ENCODE measurements around the gene EDIL3. TPM values are rescaled to one million over a fixed set of nuclear protein-coding genes. Genes with fewer than 3 reads are reported as not detected.

The EDIL3 gene
- total and polyA plus RNA-seq, 4 experiments from 2014 or later: not detected

GRCh38 chr5:84257061-84257460, 127.6 kb downstream of the EDIL3 start:
- H3K9me3 Mint-ChIP-seq: peaks cover 0 to 3% (median 0%) of the 10 kb centered on the region in 8 donors
- POLR2A ChIA-PET (ENCODE audit: partially characterized antibody): no interaction called here
- Histone ChIP-seq H3K36me3 (ENCODE audit: insufficient read depth, low read length) (no peaks in the 10 kb centered on the region), H3K27me3 (ENCODE audit: insufficient read depth, low read length) (no peaks in the 10 kb centered on the region), H3K27ac (ENCODE audit: low read depth, low read length) (no peak overlapping the region), H3K4me3 (ENCODE audit: low read length in 2 of 2) (no peak overlapping the region), H3K4me1 (ENCODE audit: insufficient read depth, low read length) (no peaks in the 10 kb centered on the region), H3K9me3 (ENCODE audit: control insufficient read depth in 1 of 2, low read length in 2 of 2) (no peaks in the 10 kb centered on the region)
- intact Hi-C loops (cut with micrococcal nuclease): no loop called here
- H3K36me3 Mint-ChIP-seq: no peaks in the 10 kb centered on the region
- DNase-seq: no peak
- no peaks in the 10 kb centered on the region for H3K4me1 Mint-ChIP-seq
- CTCF ChIA-PET (ENCODE audit: partially characterized antibody): no interaction called here
- no peak overlapping the region for H3K4me3 Mint-ChIP-seq
- H3K27ac Mint-ChIP-seq: no peak overlapping the region
- H3K27me3 Mint-ChIP-seq: no peaks in the 10 kb centered on the region

DNA sequence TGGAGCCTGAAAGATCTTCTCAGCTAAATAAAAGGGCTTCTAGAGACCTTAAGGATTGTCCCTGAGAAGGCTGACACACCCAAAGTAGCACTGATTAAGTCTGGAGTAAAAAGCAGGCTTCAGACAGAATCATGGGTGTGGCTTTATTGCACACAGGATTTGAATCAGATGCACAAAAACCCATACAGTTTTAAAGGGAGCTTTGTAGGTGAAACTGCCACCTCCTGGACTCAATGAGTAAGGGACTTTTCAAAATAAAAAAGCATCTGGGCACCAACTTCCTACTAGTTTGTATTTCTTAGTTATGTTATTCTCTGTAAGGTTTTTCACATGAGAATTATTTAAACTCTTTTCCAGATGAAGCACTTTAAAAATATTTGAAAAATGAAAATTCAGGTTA, 129.4 kb downstream of the EDIL3 start:
- H3K36me3 Mint-ChIP-seq: no peaks in the 10 kb centered on the region
- no peaks in the 10 kb centered on the region for H3K27me3 Mint-ChIP-seq
- H3K4me3 ChIP-seq (ENCODE audit: low read length in 2 of 2): no peak overlapping the region
- POLR2A ChIA-PET (ENCODE audit: partially characterized antibody): no interaction called here
- no peak overlapping the region for H3K4me3 Mint-ChIP-seq
- intact Hi-C loops (cut with micrococcal nuclease): no loop called here
- peaks cover 0 to 3% (median 0%) of the 10 kb centered on the region in 8 donors for H3K9me3 Mint-ChIP-seq
- no peaks in the 10 kb centered on the region for H3K4me1 Mint-ChIP-seq
- no peaks in the 10 kb centered on the region for H3K36me3 ChIP-seq (ENCODE audit: insufficient read depth, low read length)
- H3K27ac ChIP-seq (ENCODE audit: low read depth, low read length): no peak overlapping the region
- H3K9me3 ChIP-seq (ENCODE audit: control insufficient read depth in 1 of 2, low read length in 2 of 2): no peaks in the 10 kb centered on the region
- CTCF ChIA-PET (ENCODE audit: partially characterized antibody): no interaction called here
- no peak for DNase-seq
- H3K27me3 ChIP-seq (ENCODE audit: insufficient read depth, low read length): no peaks in the 10 kb centered on the region
- no peak overlapping the region for H3K27ac Mint-ChIP-seq
- no peaks in the 10 kb centered on the region for H3K4me1 ChIP-seq (ENCODE audit: insufficient read depth, low read length)

- no peak overlapping the region for H3K4me3 Mint-ChIP-seq
- H3K27ac Mint-ChIP-seq: no peak overlapping the region
- Histone ChIP-seq H3K9me3 (ENCODE audit: control insufficient read depth in 1 of 2, low read length in 2 of 2) (no peaks in the 10 kb centered on the region), H3K27me3 (ENCODE audit: insufficient read depth, low read length) (no peaks in the 10 kb centered on the region), H3K36me3 (ENCODE audit: insufficient read depth, low read length) (no peaks in the 10 kb centered on the region), H3K4me3 (ENCODE audit: low read length in 2 of 2) (no peak overlapping the region), H3K4me1 (ENCODE audit: insufficient read depth, low read length) (no peaks in the 10 kb centered on the region), H3K27ac (ENCODE audit: low read depth, low read length) (no peak overlapping the region)
- ChIA-PET CTCF (ENCODE audit: partially characterized antibody) (no interaction called here), POLR2A (ENCODE audit: partially characterized antibody) (no interaction called here)
- DNase-seq: no peak
- H3K4me1 Mint-ChIP-seq: no peaks in the 10 kb centered on the region
- peaks cover 0 to 2% (median 0%) of the 10 kb centered on the region in 8 donors for H3K9me3 Mint-ChIP-seq
- H3K36me3 Mint-ChIP-seq: no peaks in the 10 kb centered on the region
- intact Hi-C loops (cut with micrococcal nuclease): no loop called here
- no peaks in the 10 kb centered on the region for H3K27me3 Mint-ChIP-seq
Measured at GRCh38 chr5:84253946-84254345, 130.7 kb downstream of the EDIL3 start.

DNA sequence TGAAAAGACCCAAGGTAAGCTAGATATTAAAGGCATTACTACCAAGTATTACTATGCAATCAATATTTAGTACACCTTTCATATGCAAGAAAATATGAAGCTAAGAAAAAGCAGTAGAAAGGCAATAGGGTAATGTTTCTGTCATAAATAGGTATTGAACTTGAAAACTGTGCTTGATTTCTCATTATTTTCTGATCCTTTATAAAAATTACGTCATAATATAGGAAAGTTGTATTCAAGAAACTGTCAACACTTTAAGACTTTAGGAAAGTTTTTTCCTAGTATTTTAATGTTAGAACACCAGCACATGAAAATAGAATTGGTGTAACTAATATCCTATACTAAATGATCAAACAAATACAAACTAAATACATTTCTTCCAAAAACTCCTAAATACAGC, 133.2 kb downstream of the EDIL3 start:
- no peaks in the 10 kb centered on the region for H3K27me3 ChIP-seq (ENCODE audit: insufficient read depth, low read length)
- Mint-ChIP-seq H3K9me3 (peaks cover 0 to 2% (median 0%) of the 10 kb centered on the region in 8 donors), H3K27ac (no peak overlapping the region), H3K36me3 (no peaks in the 10 kb centered on the region), H3K4me1 (no peaks in the 10 kb centered on the region), H3K4me3 (no peak overlapping the region), H3K27me3 (no peaks in the 10 kb centered on the region)
- intact Hi-C loops (cut with micrococcal nuclease): no loop called here
- ChIA-PET POLR2A (ENCODE audit: partially characterized antibody) (no interaction called here), CTCF (ENCODE audit: partially characterized antibody) (no interaction called here)
- H3K27ac ChIP-seq (ENCODE audit: low read depth, low read length): no peak overlapping the region
- H3K36me3 ChIP-seq (ENCODE audit: insufficient read depth, low read length): no peaks in the 10 kb centered on the region
- DNase-seq: no peak
- no peaks in the 10 kb centered on the region for H3K4me1 ChIP-seq (ENCODE audit: insufficient read depth, low read length)
- H3K4me3 ChIP-seq (ENCODE audit: low read length in 2 of 2): no peak overlapping the region
- H3K9me3 ChIP-seq (ENCODE audit: control insufficient read depth in 1 of 2, low read length in 2 of 2): no peaks in the 10 kb centered on the region

DNA sequence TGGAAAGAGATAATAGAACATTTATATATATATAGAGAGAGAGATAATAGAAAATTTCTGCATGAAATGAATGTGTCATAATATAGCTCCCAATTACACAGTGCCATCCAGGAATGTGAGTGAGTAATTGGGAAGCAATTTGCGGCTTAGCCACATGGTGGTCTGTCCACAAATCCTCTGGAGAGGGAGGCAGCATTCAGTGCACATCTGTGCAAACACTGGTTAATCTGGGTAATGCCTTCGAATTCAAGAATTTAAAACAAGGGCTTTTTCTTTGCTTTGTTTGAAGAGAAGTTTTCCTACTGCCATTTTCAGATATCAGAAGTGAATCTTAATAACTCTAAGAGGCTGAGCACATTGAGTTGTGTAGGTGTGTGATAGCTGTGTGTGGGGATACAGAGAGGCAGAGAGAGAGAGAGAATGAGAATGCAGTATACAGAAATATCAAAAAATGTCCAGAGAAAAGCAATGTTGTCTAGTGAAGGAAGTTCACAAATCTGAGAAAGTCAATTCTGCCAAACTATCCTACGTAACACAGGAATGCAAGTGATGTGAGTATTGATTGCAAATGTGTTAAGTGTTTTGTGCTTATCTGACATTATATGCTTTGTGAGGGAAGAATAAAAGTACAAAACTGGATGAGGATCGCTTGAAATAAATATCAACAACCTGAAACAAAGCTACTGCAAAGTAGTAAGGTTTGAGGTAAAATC, 134.6 kb downstream of the EDIL3 start:
- H3K27me3 Mint-ChIP-seq: no peaks in the 10 kb centered on the region
- no peak overlapping the region for H3K27ac Mint-ChIP-seq
- ChIA-PET POLR2A (ENCODE audit: partially characterized antibody) (no interaction called here), CTCF (ENCODE audit: partially characterized antibody) (no interaction called here)
- no peaks in the 10 kb centered on the region for H3K4me1 Mint-ChIP-seq
- H3K9me3 Mint-ChIP-seq: peaks cover 0 to 2% (median 0%) of the 10 kb centered on the region in 8 donors
- Histone ChIP-seq H3K9me3 (ENCODE audit: control insufficient read depth in 1 of 2, low read length in 2 of 2) (no peaks in the 10 kb centered on the region), H3K27me3 (ENCODE audit: insufficient read depth, low read length) (no peaks in the 10 kb centered on the region), H3K27ac (ENCODE audit: low read depth, low read length) (no peak overlapping the region), H3K4me1 (ENCODE audit: insufficient read depth, low read length) (no peaks in the 10 kb centered on the region), H3K4me3 (ENCODE audit: low read length in 2 of 2) (no peak overlapping the region), H3K36me3 (ENCODE audit: insufficient read depth, low read length) (no peaks in the 10 kb centered on the region)
- no peaks in the 10 kb centered on the region for H3K36me3 Mint-ChIP-seq
- no peak for DNase-seq
- H3K4me3 Mint-ChIP-seq: no peak overlapping the region
- intact Hi-C loops (cut with micrococcal nuclease): no loop called here

GRCh38 chr5:84248013-84248412, 136.7 kb downstream of the EDIL3 start:
- DNase-seq: no peak
- CTCF ChIA-PET (ENCODE audit: partially characterized antibody): no interaction called here
- POLR2A ChIA-PET (ENCODE audit: partially characterized antibody): no interaction called here
- Mint-ChIP-seq H3K27ac (no peak overlapping the region), H3K36me3 (no peaks in the 10 kb centered on the region), H3K27me3 (no peaks in the 10 kb centered on the region), H3K4me1 (no peaks in the 10 kb centered on the region), H3K4me3 (no peak overlapping the region), H3K9me3 (peaks cover 0 to 2% (median 0%) of the 10 kb centered on the region in 8 donors)
- Histone ChIP-seq H3K27me3 (ENCODE audit: insufficient read depth, low read length) (no peaks in the 10 kb centered on the region), H3K9me3 (ENCODE audit: control insufficient read depth in 1 of 2, low read length in 2 of 2) (no peaks in the 10 kb centered on the region), H3K27ac (ENCODE audit: low read depth, low read length) (no peak overlapping the region), H3K4me1 (ENCODE audit: insufficient read depth, low read length) (no peaks in the 10 kb centered on the region), H3K36me3 (ENCODE audit: insufficient read depth, low read length) (no peaks in the 10 kb centered on the region), H3K4me3 (ENCODE audit: low read length in 2 of 2) (no peak overlapping the region)
- intact Hi-C loops (cut with micrococcal nuclease): no loop called here

GRCh38 chr5:84242286-84242685, 142.4 kb downstream of the EDIL3 start:
- H3K27me3 Mint-ChIP-seq: no peaks in the 10 kb centered on the region
- Histone ChIP-seq H3K36me3 (ENCODE audit: insufficient read depth, low read length) (no peaks in the 10 kb centered on the region), H3K27ac (ENCODE audit: low read depth, low read length) (no peak overlapping the region), H3K27me3 (ENCODE audit: insufficient read depth, low read length) (no peaks in the 10 kb centered on the region), H3K9me3 (ENCODE audit: control insufficient read depth in 1 of 2, low read length in 2 of 2) (no peaks in the 10 kb centered on the region), H3K4me3 (ENCODE audit: low read length in 2 of 2) (no peak overlapping the region), H3K4me1 (ENCODE audit: insufficient read depth, low read length) (no peaks in the 10 kb centered on the region)
- H3K9me3 Mint-ChIP-seq: peaks cover 0 to 4% (median 0%) of the 10 kb centered on the region in 8 donors
- ChIA-PET POLR2A (ENCODE audit: partially characterized antibody) (no interaction called here), CTCF (ENCODE audit: partially characterized antibody) (no interaction called here)
- H3K4me3 Mint-ChIP-seq: no peak overlapping the region
- intact Hi-C loops (cut with micrococcal nuclease): no loop called here
- no peak for DNase-seq
- no peaks in the 10 kb centered on the region for H3K36me3 Mint-ChIP-seq
- no peaks in the 10 kb centered on the region for H3K4me1 Mint-ChIP-seq
- H3K27ac Mint-ChIP-seq: no peak overlapping the region

- no peak for DNase-seq
- intact Hi-C loops (cut with micrococcal nuclease): no loop called here
- POLR2A ChIA-PET (ENCODE audit: partially characterized antibody): no interaction called here
Measured at GRCh38 chr5:84239494-84239893, 145.2 kb downstream of the EDIL3 start.

More at GRCh38 chr5:84239494-84239893, 145.2 kb downstream of the EDIL3 start:
- no peaks in the 10 kb centered on the region for H3K36me3 Mint-ChIP-seq
- Histone ChIP-seq H3K9me3 (ENCODE audit: control insufficient read depth in 1 of 2, low read length in 2 of 2) (no peaks in the 10 kb centered on the region), H3K4me3 (ENCODE audit: low read length in 2 of 2) (no peak overlapping the region), H3K4me1 (ENCODE audit: insufficient read depth, low read length) (no peaks in the 10 kb centered on the region), H3K36me3 (ENCODE audit: insufficient read depth, low read length) (no peaks in the 10 kb centered on the region), H3K27me3 (ENCODE audit: insufficient read depth, low read length) (no peaks in the 10 kb centered on the region), H3K27ac (ENCODE audit: low read depth, low read length) (no peak overlapping the region)
- no peaks in the 10 kb centered on the region for H3K4me1 Mint-ChIP-seq
- peaks cover 0 to 4% (median 0%) of the 10 kb centered on the region in 8 donors for H3K9me3 Mint-ChIP-seq
- H3K4me3 Mint-ChIP-seq: no peak overlapping the region
- H3K27me3 Mint-ChIP-seq: no peaks in the 10 kb centered on the region
- no peak overlapping the region for H3K27ac Mint-ChIP-seq
- CTCF ChIA-PET (ENCODE audit: partially characterized antibody): no interaction called here

Measured in CD4-positive, alpha-beta memory T cell (primary cell).